HL-60/S4 (cell line): ENCODE results near the gene NCK1.

ENCODE experiments used
- in situ Hi-C: fragments of 300-500 bp; cut with MboI; formaldehyde crosslinking; loops from 2 replicates; pipeline ENCODE4 v1.14.3; 2022; ENCODE audit warnings: low sequenced_read_pairs

The NCK1 gene

DNA sequence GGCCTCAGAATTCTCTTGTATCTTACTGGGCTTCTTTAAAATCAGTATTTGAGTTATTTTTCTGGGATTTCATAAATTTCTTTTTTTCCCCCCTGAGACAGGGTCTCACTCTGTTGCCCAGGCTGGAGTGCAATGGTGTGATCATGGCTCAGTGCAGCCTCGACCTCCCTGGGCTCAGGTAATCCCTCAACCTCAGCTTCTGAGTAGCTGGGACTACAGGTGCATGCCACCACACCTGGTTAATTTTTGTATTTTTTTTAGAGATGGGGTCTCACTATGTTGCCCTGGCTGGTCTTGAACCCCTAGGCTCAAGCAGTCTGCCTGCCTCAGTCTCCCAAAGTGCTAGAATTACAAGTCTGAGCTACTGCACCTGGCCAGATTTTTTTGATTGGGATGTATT, 43.5 kb downstream of the NCK1 start:
- in situ Hi-C loops, result no loop called here

DNA sequence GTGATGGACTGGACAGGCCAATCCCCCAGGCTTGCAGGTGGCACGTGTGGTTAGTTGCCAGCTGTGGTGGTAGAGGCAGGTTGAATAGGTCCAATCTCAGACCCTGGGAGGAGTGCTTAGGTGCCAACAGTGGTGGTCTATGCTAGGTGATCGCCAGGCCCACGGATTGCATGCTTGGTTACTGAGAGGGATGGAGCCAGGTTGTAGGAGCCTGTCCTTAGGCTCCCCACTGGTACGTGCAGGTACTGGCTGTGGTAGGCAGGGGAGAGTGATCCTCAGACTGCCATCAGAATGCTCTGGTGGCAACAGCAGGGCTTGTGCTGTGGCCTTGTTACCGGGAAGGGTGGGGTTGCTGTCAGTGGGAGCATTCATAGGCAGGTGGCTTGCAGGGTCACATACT, 44.7 kb downstream of the NCK1 start:
- in situ Hi-C loops, result no loop called here

DNA sequence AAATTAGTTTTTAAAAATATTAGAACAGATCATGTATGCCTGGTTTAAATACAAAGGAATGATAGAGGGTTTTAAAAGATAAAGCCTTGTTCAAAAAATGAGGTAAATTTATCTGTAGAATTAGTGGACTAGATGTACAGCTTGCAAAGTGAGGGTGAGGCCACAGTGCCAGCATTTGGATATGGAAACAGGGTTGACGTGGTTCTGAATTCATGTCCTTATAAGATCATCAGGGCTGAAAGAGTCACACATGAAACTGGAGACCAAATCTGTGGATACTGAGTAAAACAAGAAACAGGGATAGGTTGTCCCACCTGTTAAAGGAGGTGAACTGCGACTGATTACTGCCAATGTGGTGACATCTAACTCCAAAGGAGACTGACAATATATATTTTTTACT, 46.3 kb downstream of the NCK1 start:
- in situ Hi-C loops, result no loop called here

DNA sequence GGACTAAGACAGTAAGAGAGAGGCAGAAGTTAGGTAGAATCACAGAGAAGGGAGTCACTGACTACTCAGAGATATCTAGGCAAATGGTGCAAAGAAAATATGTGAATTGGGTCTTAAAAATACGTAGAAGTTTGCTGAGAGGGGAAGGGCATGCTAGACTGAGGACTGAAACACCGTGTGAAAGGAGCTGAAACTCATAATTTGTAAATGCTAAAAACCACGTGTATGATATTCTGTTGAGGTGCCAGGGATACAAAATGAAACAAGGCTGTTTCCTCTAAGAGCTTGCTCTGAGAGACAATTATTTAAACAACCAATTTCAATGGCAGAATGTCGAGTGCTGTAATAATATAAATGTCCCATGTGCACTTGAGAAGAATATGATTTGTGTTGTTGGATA, 47.2 kb downstream of the NCK1 start:
- in situ Hi-C loops, result no loop called here

DNA sequence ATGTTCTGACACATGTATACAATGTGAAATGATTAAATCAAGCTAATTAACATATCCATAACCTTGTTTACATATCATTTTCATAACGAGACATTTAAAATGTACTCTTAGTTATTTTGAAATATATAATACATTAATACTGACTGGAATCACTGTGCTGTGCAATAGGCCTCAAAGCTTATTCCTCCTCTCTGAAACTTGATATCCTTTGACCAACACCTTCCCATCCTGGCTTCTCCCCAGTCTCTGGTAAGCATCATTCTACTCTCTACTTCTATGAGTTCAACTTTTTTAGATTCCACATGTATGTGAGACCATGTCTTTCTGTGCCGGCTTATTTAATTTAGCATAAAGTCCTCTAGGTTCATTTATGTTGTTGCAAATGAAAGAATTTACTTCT, 48.7 kb downstream of the NCK1 start:
- in situ Hi-C loops, result no loop called here

DNA sequence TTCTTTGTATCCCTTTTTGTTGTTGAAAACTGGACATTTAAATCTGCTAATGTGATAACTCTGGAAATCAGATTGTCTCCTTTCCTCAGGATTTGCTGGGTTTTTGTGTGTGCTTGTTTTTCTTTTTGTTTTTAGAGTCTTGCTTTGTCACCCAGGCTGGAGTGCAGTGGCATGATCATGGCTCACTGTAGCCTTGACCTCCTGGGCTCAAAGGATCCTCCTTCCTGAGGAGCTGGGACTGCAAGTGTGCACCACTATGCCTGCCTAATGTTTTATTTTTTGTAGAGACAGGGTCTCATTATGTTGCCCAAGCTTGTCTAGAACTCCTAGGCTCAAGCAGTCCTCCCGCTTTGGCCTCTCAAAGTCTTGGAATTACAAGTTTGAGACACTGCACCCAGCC, 51.2 kb downstream of the NCK1 start:
- in situ Hi-C loops, result no loop called here

DNA sequence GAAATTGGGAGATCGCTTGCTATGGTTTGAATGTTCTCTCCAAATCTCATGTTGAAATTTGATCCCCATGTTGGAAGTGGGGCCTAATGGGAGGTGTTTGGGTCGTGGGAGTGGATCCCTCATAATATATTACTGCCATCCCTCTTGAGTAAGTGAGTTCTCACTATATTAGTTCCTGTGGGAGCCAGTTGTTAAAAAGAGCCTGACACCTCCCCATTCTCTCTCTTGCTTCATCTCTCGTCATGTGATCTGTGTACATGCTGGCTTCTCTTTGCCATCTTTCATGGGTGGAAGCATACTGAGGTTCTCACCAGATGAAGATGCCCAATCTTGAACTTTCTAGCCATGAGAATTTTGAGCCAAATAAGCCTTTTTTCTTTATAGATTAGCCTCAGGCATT, 52.7 kb downstream of the NCK1 start:
- in situ Hi-C loops, result no loop called here

DNA sequence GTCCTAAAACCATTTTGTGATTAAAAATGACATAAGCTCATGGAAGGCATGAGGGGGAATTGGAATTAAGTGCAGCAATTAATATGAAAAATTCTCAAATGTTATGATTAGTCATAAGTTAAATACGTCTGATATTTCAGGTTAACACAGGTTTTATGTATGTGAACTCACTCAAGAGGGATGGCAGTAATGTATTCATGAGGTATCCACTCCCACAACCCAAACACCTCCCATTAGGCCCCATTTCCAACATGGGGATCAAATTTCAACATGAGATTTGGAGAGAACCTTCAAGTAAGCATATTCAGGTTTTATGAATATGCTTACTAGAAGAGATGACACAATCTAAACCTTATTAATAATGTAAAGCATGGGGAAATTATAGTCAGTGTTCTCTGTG, 54.2 kb downstream of the NCK1 start:
- in situ Hi-C loops, result no loop called here

DNA sequence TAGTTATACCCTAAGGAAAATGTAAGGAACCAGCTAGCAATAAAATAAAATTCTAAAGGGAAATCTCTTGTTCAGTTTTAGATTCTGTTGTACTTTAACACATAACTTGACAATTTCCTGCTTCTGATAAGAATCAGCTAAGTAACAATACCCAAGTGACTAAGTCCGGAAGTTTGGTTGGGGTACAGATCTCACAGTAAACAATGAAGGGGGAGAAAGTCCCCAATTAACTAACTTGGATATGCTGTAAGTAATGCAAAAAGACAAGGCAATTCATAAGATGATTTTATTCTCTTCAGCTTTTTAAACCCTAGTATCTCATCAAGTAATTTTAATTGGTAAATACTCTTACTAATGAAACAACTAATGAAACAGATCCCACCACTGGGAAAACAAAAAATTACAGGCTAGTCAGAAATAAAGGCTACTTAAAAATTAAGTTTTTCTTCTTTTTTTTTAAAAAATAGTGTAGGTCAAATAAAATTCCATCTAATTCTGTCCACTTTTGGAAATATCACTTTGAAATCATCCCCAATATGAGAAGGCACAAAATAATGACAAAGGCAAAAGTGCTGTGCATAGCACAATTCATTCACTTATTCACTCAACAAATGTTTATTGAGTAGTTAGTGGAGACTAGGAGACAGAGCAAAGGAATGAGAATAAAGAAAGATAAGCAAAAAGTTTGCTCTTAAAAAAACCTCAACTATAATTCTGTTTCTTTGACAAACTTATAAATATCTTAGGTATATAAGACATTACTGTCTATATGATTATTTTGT, 58.0 kb downstream of the NCK1 start:
- in situ Hi-C loops, result no loop called here

DNA sequence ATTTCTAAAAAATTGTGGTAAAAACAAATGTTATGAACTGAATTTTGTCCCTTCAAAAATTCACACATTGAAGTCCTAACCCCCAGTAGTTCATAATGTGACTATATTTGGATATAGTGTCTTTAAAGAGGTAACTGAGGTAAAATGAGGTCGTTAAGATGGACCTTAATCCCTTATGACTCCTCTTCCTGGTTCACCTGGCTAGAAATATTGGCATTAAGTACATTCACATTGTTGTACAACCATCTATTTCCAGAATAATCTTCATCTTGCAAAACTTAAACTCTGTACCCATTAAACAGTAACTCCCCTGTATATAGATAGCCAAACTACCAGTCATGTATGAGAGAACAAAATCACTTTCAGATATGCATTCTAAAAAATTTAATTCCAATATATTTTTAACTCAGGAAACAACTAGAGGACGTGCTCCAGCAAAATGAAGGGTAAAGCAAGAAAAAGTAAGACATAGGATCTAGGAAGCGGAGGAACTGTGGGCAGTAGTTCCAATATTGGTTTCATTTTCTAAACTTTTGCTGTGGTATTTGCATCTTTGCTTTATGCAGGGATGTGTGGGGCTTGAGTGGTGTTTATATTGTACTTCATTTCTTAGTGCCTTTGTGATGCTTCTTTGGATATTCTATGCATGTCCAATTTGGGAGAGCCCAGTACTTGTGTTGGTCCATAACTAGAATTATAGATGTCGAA, 59.0 kb downstream of the NCK1 start:
- in situ Hi-C loops, result no loop called here

DNA sequence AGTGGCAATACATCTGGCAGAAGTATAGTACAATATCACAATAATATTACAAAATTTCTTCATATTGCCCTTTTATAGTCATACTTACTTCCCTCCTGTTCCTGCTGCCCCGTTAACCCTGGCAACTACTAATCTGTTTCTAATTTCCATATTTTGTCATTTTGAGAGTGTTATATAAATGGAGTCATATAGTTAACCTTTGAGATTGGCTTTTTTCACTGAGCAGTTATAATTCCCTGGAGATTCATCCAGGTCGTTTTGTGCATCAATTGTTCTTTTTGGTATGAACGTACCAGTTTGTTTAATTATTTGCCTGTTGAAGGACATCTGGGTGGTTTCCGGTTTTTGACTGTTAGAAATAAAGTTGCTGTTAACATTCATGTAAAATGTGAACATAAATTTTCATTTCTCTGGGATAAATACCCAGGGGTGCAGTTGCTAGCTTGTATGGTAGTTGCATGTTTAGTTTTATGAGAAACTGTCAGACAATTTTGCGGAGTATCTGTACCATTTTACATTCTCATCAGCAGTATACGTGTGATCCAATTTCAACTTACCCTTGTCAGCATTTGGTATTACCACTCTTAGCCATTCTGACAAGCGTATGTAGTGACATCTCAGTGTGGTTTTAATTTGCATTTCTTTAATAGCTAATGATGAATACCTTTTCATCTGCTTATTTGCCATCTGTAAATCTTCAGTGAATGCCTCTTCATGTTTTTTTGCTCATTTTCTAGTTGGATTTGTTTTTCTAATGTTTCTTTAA, 63.6 kb downstream of the NCK1 start:
- in situ Hi-C loops, result no loop called here

DNA sequence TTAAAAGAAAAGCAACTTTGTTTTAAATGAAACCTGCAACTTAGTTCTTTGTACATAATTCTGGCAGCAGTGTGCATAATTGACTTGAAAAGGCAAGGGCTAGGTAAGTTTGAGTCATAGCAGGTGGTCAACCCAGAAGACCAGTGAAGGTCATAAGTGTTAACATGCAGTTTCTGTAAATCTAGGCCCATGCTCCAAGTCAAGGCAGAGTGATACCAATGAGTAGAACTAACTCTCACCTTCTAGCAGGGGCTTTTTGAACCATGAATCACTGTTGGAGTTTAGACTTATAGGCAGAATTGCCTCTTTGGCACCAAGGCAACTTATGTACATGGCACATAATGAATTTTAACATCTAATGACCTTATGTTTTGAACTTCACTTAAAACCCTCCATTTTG, 66.2 kb downstream of the NCK1 start:
- in situ Hi-C loops, result no loop called here

DNA sequence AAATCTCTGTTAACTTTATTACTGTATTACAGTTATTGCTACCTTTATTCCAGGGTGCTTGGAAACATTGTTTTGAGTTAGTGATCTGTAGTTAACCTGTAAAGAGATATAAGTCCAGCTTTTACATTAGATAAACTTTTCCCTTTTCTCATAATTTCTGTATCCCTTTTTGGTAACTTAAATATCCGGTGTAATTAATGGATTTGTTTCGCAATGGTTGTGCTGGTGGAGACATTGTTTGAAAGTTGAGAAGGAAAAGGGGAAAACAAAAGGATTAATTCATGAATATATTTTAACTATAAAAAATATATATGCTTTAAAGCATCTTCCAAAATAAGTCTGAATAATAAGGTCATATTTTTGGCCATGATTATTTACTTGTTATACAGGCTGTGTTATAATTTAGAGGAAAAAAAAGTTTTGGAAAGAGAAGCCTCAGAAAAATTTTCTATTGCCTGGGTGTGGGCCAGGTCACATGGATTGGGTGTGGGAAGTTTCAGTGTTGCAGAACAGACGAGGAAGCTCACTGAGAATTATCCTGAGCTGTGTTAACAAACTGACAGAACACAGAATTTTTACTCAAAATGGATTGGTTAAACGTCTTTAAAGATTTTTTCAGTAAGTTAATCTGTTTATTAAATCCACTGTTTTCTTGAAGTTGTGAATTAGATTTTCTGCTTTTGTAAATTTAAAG, 68.1 kb downstream of the NCK1 start:
- in situ Hi-C loops, result no loop called here

DNA sequence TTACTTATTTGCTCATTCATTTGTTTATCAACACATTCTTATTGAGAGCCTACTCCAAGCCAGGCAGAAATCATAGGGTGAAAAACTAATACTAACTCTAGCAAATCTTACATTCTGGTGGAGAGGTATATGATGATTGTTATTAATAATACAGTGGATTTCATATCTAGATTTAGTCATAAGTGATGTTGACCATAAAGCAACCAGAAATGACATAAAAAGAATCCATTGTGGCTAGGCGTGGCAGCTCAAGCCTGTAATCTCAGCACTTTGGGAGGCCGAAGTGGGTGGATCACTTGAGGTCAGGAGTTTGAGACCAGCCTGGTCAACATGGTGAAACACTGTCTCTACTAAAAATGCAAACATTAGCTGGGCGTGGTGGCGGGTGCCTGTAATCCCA, 69.6 kb downstream of the NCK1 start:
- in situ Hi-C loops, result no loop called here

DNA sequence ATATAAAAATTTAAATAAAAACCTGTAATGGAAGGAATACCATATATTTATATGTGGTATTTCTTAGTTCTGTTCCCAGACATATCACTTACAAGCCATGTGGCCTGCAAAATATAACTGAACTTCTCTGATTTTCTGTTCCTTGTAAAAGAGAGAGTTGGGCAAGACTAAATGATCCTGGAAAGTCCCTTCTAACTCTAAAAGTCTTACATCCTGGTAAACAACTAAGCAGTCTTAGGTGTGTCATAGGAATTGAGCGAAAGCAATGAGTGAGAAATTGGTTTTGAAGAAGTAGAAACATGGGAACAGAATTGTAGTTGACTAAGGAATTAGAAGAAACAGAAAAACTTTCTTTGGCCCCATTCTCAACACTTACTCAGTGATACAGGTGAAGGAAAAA, 70.5 kb downstream of the NCK1 start:
- in situ Hi-C loops, result no loop called here

DNA sequence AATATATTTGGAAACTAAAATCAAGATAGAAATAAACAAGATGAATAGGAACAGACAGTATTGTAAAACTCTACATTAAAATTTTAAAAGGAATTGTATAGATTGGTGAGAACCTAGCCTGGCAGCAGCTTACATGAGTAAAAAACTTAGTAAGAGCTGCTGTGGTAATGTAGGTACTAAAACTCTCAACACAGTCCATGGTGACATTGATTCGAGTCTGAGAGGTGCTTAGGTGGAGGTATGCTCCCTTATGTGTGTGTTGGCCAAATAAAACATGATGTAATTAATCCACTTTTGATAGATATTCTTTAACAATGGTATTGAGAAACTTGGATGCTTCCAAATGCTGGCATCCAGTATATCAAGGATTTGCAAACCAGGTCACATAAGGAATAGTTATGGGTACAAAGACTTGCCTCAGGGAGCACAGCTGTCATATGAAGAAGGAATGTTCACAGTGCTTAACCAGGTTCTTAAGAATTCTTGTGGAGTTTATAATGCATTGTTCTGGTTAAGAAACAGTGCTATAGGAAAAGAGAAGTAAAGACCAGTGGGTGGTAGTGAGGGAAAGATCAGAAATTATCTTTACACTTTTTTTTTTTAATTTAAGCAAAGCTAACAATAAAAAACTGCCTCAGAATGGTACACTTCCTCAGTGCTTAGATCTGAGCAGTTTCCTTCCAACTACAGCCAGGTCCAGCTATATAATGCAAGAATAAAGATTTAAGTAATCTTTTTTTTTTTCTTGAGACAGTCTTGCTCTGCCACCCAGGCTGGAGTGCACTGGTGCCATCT, 71.2 kb downstream of the NCK1 start:
- in situ Hi-C loops, result no loop called here

DNA sequence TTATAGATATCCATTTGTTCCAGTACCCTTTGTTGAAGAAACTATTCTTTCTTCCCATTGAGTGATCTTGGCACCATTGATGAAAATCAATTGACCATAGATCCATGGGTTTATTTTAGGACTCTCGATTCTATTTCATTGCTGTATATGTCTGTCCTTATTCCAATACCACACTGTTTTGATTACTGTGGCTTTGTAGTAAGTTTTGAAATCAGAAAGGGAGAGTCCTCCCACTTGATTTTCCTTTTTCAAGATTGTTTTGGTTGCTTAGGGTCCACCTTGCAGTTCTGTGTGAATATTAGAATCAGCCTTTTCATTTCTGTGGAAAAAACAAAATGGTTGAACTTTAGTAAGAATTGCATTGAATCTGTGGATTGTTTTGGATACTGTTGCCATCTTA, 75.2 kb downstream of the NCK1 start:
- in situ Hi-C loops, result no loop called here

DNA sequence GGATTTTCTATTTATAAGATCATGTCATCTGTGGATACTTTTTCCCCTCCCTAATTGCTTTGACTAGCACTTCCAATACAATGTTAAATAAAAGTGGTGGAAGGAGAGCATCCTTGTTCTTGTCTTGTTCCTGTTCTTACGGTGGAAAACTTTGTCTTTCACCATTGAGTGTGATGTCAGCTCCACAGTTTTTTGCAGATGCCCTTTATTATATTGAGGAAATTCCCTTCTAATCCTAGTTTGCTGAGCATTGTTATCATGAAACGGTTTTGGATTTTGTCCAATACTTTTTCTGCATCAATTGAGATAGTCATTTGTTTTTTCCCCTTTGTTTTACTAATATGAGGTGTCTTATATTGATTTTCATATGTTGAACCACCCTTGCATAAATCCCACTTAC, 75.8 kb downstream of the NCK1 start:
- in situ Hi-C loops, result no loop called here

DNA sequence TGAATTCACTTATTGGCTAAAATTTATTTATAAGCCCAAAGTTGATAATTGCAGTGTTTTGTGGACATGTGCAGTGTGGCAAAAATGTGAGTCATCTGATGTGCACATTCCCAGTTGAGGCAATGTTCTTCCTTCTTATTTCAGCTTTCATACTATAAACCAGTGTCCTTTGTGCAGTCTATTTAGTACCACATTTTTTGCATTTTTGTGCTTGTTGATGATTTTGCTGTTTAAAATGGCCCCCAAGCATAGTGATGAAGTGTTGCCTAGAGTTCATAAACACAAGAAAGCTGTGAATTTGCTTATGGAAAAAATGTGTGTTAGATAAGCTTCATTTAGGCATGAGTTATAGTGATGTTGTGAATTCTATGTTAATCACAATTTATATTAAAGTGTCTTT, 76.3 kb downstream of the NCK1 start:
- in situ Hi-C loops, result no loop called here

DNA sequence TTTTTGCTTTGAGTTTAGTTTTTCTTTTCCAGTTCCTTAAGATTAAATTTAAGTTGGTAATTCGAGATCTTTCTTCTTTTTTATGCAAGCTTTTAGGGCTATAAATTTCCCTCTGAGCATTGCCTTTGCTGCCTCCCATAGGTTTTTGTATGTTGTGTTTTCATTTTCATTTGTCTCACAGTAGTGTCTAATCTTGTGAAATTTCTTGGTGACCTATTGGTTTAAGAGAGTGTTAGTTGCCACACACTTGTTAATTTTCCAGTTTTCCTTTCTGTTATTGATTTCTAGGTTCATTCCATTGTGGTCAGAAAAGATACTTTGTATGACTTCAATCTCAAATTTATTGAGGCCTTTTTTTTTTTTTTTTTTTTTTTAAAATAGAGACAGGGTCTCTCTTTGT, 77.5 kb downstream of the NCK1 start:
- in situ Hi-C loops, result no loop called here

DNA sequence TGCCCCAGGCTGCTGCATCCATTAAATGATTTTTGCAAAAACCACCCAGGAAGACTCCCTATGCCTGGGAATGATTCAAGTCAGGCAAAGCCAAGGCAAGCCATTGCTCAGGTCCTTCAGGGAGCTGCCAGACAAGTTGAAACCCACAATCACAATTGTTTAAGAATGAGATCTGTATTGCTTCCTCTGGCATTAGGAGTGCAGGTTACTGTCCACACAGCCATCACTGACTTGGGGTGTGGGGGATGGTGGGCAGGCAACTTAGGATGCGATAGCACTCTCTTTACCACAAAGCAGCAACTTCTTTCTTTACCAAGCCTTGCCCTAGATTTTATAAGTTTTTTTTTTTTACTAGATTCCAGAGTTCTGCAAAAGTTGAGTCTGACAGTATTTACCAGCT, 80.8 kb downstream of the NCK1 start:
- in situ Hi-C loops, result no loop called here
